Cardiac muscle cell (in vitro differentiated cells and primary cell): ENCODE measurements around the gene L3MBTL4. TPM values are rescaled to one million over a fixed set of nuclear protein-coding genes. Genes with fewer than 3 reads are reported as not detected.
"Not testable (repeated sequence)": the region's sequence is repeated elsewhere in the genome, so short reads cannot be mapped to it uniquely, and the experiment has no call there.

Experiments
- DNase-seq, 2 donors: peaks; one replicate each; pipeline versions ENCODE4 v3.0.0 to v3.0.0-alpha.2; 2010 to 2017; ENCODE audit warnings: low read depth in 1 of 2, low spot score in 1 of 2
- H3K27ac ChIP-seq: fragments of 200-600 bp; sonication (generic); 2 replicates; pipeline ENCODE4 v1.5.1; 2016
- H3K27me3 ChIP-seq: fragments of 200-600 bp; sonication (generic); 2 replicates; pipeline ENCODE4 v1.6.0; 2016; ENCODE audit warnings: control low read depth
- H3K36me3 ChIP-seq: fragments of 200-600 bp; sonication (generic); 2 replicates; pipeline ENCODE4 v1.5.1; 2016; ENCODE audit warnings: control low read depth
- H3K4me1 ChIP-seq: fragments of 200-600 bp; sonication (generic); 2 replicates; pipeline ENCODE4 v1.8.1; 2017; ENCODE audit warnings: low read depth, mild to moderate bottlenecking, mixed run types
- H3K4me3 ChIP-seq: fragments of 200-600 bp; sonication (generic); 2 replicates; pipeline ENCODE4 v1.5.1; 2016; ENCODE audit warnings: mild to moderate bottlenecking
- H3K9me3 ChIP-seq: fragments of 200-600 bp; sonication (generic); 2 replicates; pipeline ENCODE4 v1.5.1; 2017; ENCODE audit warnings: low read depth, mild to moderate bottlenecking, control low read depth
- polyA plus RNA-seq: library from polyadenylated mRNA; unstranded; fragments of >200 nt; fragmentation: Nextera tagmentation; extraction: Ambion mirVana; gene quantifications from 2 replicates; pipeline ENCODE4 v1.2.1, GENCODE V29; 2016
- total RNA-seq: library from RNA; depleted of rRNA; stranded (reverse); fragments of >200 nt; gene quantifications from 2 replicates; pipeline ENCODE4 v1.2.3, GENCODE V29; 2016
- TF ChIP-seq, protein P1 (sequence below): IDR thresholded peaks from 2 replicates; pipeline ENCODE4 v1.5.1; 2012; ENCODE audit warnings: low read depth, mild to moderate bottlenecking, low read length

L3MBTL4 gene
- total and polyA plus RNA-seq, 2 experiments from 2014 or later, result 4.4 to 7.7 TPM

DNA sequence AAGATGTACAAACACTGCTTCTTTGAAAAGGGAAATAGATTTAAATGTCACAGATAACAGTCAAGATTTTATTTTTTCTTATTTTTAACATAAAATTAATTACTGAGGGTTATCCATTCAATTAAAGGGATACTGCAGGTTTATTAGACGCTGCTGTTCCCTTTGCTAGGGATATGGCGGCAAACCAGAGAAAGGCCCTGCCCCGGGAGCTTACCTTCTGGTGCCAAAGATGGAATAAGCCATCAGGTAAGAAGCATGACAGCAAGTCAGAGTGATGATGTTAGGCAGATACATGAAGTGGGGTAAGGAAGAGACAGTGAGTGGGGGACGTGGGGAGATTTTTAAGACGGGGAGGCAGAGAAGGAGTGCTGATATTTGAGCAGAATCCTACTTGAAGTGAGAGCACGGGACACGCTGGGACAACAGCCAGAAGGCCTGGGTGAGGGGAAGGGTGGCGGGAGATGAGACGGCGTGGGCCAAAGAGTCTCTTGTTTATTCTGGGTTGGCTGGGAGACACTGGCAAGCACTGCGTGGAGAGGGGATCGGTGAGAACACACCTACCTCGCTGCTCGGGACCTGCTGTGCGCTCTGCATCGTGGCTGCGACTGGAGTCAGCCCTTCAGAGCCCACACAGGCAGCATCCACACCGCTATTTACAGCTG is 268.9 kb downstream of the L3MBTL4 start:
- H3K4me3 ChIP-seq, result no peak overlapping the region
- peaks cover 9% of the 10 kb centered on the region for H3K4me1 ChIP-seq
- TF ChIP-seq, protein P1, sequence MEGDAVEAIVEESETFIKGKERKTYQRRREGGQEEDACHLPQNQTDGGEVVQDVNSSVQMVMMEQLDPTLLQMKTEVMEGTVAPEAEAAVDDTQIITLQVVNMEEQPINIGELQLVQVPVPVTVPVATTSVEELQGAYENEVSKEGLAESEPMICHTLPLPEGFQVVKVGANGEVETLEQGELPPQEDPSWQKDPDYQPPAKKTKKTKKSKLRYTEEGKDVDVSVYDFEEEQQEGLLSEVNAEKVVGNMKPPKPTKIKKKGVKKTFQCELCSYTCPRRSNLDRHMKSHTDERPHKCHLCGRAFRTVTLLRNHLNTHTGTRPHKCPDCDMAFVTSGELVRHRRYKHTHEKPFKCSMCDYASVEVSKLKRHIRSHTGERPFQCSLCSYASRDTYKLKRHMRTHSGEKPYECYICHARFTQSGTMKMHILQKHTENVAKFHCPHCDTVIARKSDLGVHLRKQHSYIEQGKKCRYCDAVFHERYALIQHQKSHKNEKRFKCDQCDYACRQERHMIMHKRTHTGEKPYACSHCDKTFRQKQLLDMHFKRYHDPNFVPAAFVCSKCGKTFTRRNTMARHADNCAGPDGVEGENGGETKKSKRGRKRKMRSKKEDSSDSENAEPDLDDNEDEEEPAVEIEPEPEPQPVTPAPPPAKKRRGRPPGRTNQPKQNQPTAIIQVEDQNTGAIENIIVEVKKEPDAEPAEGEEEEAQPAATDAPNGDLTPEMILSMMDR, result no peak
- no peak overlapping the region for H3K27ac ChIP-seq
- no peak for DNase-seq
- no peaks in the 10 kb centered on the region for H3K9me3 ChIP-seq
- no peaks in the 10 kb centered on the region for H3K27me3 ChIP-seq
- H3K36me3 ChIP-seq, result no peaks in the 10 kb centered on the region

DNA sequence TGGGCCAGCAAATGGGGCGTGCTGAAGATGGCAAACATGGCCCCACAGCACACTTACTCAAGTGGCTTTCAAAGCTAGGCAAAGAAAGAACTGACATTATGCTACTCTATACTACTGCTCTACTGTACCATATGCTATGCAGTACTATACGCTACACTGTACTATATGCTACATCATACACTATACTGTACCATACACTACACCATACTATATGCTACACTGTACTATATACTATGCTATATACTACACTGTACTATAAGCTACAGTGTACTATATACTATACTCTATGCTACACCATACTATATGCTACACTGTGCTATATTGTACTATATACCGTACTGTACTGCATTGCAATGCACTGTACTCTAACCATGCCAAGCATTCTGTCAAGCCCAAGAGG is 275.7 kb downstream of the L3MBTL4 start:
- H3K27ac ChIP-seq, result no peak overlapping the region
- H3K9me3 ChIP-seq, result no peaks in the 10 kb centered on the region
- no peak overlapping the region for H3K4me3 ChIP-seq
- no peaks in the 10 kb centered on the region for H3K36me3 ChIP-seq
- TF ChIP-seq, protein P1, result no peak
- H3K27me3 ChIP-seq, result no peaks in the 10 kb centered on the region
- no peaks in the 10 kb centered on the region for H3K4me1 ChIP-seq
- no peak for DNase-seq

DNA sequence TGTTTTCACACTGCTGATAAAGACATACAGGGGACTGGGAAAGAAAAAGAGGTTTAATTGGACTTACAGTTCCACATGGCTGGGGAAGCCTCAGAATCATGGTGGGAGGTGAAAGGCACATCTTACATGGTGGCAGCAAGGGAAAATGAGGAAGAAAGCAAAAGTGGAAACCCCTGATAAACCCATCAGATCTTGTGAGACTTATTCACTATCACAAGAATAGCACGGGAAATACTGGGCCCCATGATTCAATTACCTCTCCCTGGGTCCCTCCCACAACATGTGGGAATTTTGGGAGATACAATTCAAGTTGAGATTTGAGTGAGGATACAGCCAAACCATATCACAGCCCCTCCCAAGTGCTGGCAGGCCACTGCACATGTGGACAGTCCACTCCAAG is 278.8 kb downstream of the L3MBTL4 start:
- H3K27ac ChIP-seq, H3K4me3 ChIP-seq, H3K9me3 ChIP-seq, DNase-seq, H3K36me3 ChIP-seq, H3K4me1 ChIP-seq, H3K27me3 ChIP-seq: not testable (repeated sequence)

DNA sequence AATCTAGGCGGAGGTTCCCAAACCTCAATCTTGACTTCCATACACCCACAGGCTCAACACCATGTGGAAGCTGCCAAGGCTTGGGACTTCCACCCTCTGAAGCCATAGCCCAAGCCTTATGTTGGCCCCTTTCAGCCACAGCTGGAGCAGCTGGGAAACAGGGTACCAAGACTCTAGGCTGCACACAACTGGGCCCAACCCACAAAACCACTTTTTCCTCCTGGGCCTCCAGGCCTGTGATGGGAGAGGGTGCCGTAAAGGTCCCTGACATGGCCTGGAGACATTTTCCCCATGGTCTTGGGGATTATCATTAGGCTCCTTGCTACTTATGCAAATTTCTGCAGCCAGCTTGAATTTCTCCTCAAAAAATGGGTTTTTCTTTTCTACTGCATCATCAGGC is 279.7 kb downstream of the L3MBTL4 start:
- not testable (repeated sequence) for H3K36me3 ChIP-seq, H3K4me1 ChIP-seq, H3K27ac ChIP-seq, DNase-seq, H3K9me3 ChIP-seq, H3K27me3 ChIP-seq, H3K4me3 ChIP-seq

DNA sequence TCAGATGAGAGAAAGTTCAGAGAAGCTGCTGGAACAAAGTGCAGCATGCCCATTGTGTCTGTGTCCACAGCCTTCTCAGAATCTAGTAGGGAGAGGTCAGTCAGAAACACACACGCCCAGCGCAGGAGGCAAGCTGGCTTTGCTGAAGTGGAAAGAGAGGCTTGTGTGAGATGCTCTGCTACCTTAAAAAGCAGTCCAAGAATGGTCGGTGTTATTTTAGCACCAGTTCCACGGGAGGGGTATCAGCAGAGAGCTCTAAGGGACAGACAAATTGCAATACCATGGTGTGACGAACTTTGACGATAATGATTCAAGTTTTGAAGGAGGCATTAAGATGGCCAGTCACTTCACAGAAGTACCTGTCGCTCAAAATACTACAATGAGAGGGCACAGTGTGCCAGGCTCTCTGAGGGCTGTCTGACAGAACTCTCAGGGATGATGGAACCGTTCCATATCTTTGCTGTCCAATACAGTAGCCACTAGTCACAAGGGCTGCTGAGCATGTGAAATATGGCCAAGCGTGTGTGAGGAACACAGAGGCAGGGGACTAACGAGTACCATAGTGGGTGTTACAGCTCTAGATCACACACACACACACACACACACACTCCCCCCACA is 281.9 kb downstream of the L3MBTL4 start:
- TF ChIP-seq, protein P1, result no peak
- no peaks in the 10 kb centered on the region for H3K36me3 ChIP-seq
- peak in 1 of 2 donors; percentile 42 for DNase-seq
- H3K4me3 ChIP-seq, result no peak overlapping the region
- peak overlapping the region; percentile 42 for H3K27ac ChIP-seq
- no peaks in the 10 kb centered on the region for H3K9me3 ChIP-seq
- H3K4me1 ChIP-seq, result peaks cover 10% of the 10 kb centered on the region
- no peaks in the 10 kb centered on the region for H3K27me3 ChIP-seq

DNA sequence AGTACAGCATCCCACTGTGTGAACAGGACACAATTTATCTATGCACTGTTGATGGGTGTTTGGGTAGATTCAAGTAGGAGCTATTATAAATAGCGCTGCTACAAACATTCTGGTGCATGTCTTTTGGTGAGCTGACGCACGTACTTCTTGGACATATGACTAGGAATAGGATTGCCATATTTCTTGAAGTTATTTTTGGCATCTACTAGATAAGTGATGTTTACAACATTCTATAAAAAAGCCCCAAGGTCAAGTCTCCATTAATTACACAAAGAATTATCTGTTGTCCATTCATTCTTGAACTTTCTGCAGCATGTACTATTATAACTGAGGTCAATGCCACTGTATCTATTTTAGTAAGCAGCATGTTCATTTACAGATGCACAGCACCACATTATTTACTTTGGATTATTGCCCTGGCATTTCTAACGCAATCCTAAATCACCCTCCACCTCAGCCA is 293.9 kb downstream of the L3MBTL4 start:
- Histone ChIP-seq H3K4me1 (peaks cover 17% of the 10 kb centered on the region), H3K36me3 (no peaks in the 10 kb centered on the region), H3K27me3 (no peaks in the 10 kb centered on the region), H3K9me3 (no peaks in the 10 kb centered on the region), H3K27ac (peak overlapping the region; percentile 20), H3K4me3 (no peak overlapping the region)
- TF ChIP-seq, protein P1, result no peak
- no peak for DNase-seq
